OCI-LY1 (cell line): ENCODE results near the gene FBLN2.

ENCODE experiments used
- H2AFZ ChIP-seq: fragments of 200-600 bp; sonication (generic), shearing (Covaris generic); 2 replicates; pipeline ENCODE4 v1.6.0; 2014; ENCODE audit warnings: antibody characterized with exemption, mild to moderate bottlenecking, low read length
- H3F3A ChIP-seq: fragments of 200-600 bp; sonication (generic), shearing (Covaris generic); 2 replicates; pipeline ENCODE4 v1.6.0; 2014; ENCODE audit warnings: mild to moderate bottlenecking, antibody characterized with exemption, low read length, moderate library complexity; ENCODE audit not compliant: insufficient read depth
- H3K27ac ChIP-seq: fragments of 200-600 bp; sonication (generic); 2 replicates; pipeline ENCODE4 v1.5.1; 2014; ENCODE audit warnings: low read length, mixed run types, mild to moderate bottlenecking, low read depth; ENCODE audit not compliant: poor library complexity, severe bottlenecking
- H3K27me3 ChIP-seq: fragments of 200-600 bp; sonication (generic); 2 replicates; pipeline ENCODE4 v1.6.0; 2014; ENCODE audit warnings: antibody characterized with exemption, mild to moderate bottlenecking, low read length, moderate library complexity; ENCODE audit not compliant: insufficient read depth
- H3K36me3 ChIP-seq: fragments of 200-600 bp; sonication (generic); 2 replicates; pipeline ENCODE4 v1.6.1; 2014; ENCODE audit warnings: mild to moderate bottlenecking, antibody characterized with exemption, low read length, moderate library complexity, mixed read lengths; ENCODE audit not compliant: insufficient read depth
- H3K4me1 ChIP-seq: fragments of 200-600 bp; sonication (generic); 2 replicates; pipeline ENCODE4 v1.5.1; 2014; ENCODE audit warnings: mild to moderate bottlenecking, low read length, moderate library complexity; ENCODE audit not compliant: insufficient read depth, severe bottlenecking
- H3K4me2 ChIP-seq: fragments of 200-600 bp; sonication (generic), shearing (Covaris generic); 2 replicates; pipeline ENCODE4 v1.6.1; 2014; ENCODE audit warnings: low read length
- H3K4me3 ChIP-seq: fragments of 200-600 bp; sonication (generic); 2 replicates; pipeline ENCODE4 v1.5.1; 2014; ENCODE audit warnings: low read length, low read depth, mild to moderate bottlenecking, mixed read lengths; ENCODE audit not compliant: poor library complexity, severe bottlenecking
- H3K79me2 ChIP-seq: fragments of 200-600 bp; shearing (Covaris generic); 2 replicates; pipeline ENCODE4 v1.6.1; 2016; ENCODE audit warnings: mixed run types, low read length, mixed read lengths; ENCODE audit not compliant: insufficient read depth
- H3K9ac ChIP-seq: fragments of 200-600 bp; sonication (generic), shearing (Covaris generic); 2 replicates; pipeline ENCODE4 v1.6.1; 2014; ENCODE audit warnings: mild to moderate bottlenecking, low read length, mixed read lengths
- H3K9me2 ChIP-seq: fragments of 200-600 bp; sonication (generic), shearing (Covaris generic); 2 replicates; pipeline ENCODE4 v1.6.1; 2014; ENCODE audit warnings: low read depth, mild to moderate bottlenecking, low read length, mixed read lengths
- H3K9me3 ChIP-seq: fragments of 200-600 bp; shearing (Covaris generic); 2 replicates; pipeline ENCODE4 v1.6.1; 2014; ENCODE audit warnings: low read length, mixed read lengths
- H4K20me1 ChIP-seq: fragments of 200-600 bp; sonication (generic), shearing (Covaris generic); 2 replicates; pipeline ENCODE4 v1.6.0; 2016; ENCODE audit warnings: mild to moderate bottlenecking, low read length; ENCODE audit not compliant: insufficient read depth
- CTCF ChIP-seq: fragments of 200-600 bp; sonication (generic), shearing (Covaris generic); IDR thresholded peaks from 2 replicates; pipeline ENCODE4 v1.5.1; 2017; ENCODE audit warnings: mild to moderate bottlenecking, antibody characterized with exemption, low read length, moderate library complexity, mixed read lengths
- EZH2 ChIP-seq: fragments of 200-600 bp; sonication (generic), shearing (Covaris generic); IDR thresholded peaks from 2 replicates; pipeline ENCODE4 v1.8.0; 2017; ENCODE audit warnings: borderline replicate concordance, mixed run types, mild to moderate bottlenecking, antibody characterized with exemption, low read length, moderate library complexity, mixed read lengths

FBLN2 gene

GRCh38 chr3:13612829-13613228 lies 63.9 kb downstream of the FBLN2 start:
- H3K9me3 ChIP-seq, result no peaks in the 10 kb centered on the region
- H2AFZ ChIP-seq, result no peak overlapping the region
- H3K9ac ChIP-seq, result no peak overlapping the region
- H3K27ac ChIP-seq, result no peak overlapping the region
- TF ChIP-seq EZH2, result no peak
- no peak for TF ChIP-seq CTCF
- H3K4me1 ChIP-seq, result no peaks in the 10 kb centered on the region
- H3F3A ChIP-seq, result no peaks in the 10 kb centered on the region
- H3K4me2 ChIP-seq, result no peak overlapping the region
- H3K79me2 ChIP-seq, result no peaks in the 10 kb centered on the region
- no peaks in the 10 kb centered on the region for H3K9me2 ChIP-seq
- no peak overlapping the region for H3K4me3 ChIP-seq
- no peaks in the 10 kb centered on the region for H3K36me3 ChIP-seq
- no peaks in the 10 kb centered on the region for H3K27me3 ChIP-seq
- no peaks in the 10 kb centered on the region for H4K20me1 ChIP-seq

GRCh38 chr3:13613343-13614190 lies 64.6 kb downstream of the FBLN2 start:
- no peaks in the 10 kb centered on the region for H3K36me3 ChIP-seq
- no peaks in the 10 kb centered on the region for H3K9me2 ChIP-seq
- no peaks in the 10 kb centered on the region for H3F3A ChIP-seq
- no peaks in the 10 kb centered on the region for H3K4me1 ChIP-seq
- H2AFZ ChIP-seq, result no peak overlapping the region
- no peaks in the 10 kb centered on the region for H3K27me3 ChIP-seq
- H3K9ac ChIP-seq, result no peak overlapping the region
- no peak overlapping the region for H3K27ac ChIP-seq
- H3K4me3 ChIP-seq, result no peak overlapping the region
- H4K20me1 ChIP-seq, result no peaks in the 10 kb centered on the region
- H3K9me3 ChIP-seq, result no peaks in the 10 kb centered on the region
- H3K79me2 ChIP-seq, result no peaks in the 10 kb centered on the region
- H3K4me2 ChIP-seq, result no peak overlapping the region
- TF ChIP-seq EZH2, result no peak
- TF ChIP-seq CTCF, result no peak

DNA sequence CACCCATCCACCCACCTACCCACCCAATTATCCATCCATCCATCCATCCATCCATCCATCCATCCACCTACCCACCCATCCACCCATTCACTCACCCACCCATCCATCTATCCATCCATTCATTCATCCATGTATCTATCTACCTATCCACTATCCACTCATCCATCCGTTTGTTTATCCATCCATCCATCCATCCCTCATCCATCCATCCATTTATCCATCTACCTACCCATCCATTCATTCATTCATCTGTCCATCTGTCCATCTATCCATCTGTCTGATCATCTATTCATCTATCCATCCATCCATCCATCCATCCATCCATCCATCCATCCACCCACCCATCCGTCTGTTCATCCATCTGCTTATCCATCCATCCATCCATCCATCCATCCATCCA lies 65.7 kb downstream of the FBLN2 start:
- Histone ChIP-seq H3K4me2 (no peak overlapping the region), H3K36me3 (no peaks in the 10 kb centered on the region), H3K27me3 (no peaks in the 10 kb centered on the region), H3K9me3 (no peaks in the 10 kb centered on the region), H3K4me3 (no peak overlapping the region), H3F3A (no peaks in the 10 kb centered on the region), H3K27ac (no peak overlapping the region), H4K20me1 (no peaks in the 10 kb centered on the region), H3K9ac (no peak overlapping the region), H2AFZ (no peak overlapping the region), H3K79me2 (no peaks in the 10 kb centered on the region), H3K4me1 (no peaks in the 10 kb centered on the region), H3K9me2 (no peaks in the 10 kb centered on the region)
- no peak for TF ChIP-seq EZH2
- TF ChIP-seq CTCF, result no peak
